Immature natural killer cell (primary cell): Measurements from ENCODE around the gene ARL5B. TPM values are rescaled to one million over a fixed set of nuclear protein-coding genes. Genes with fewer than 3 reads are reported as not detected.
A peak's percentile ranks its signal among the peaks of the same experiment; 100 is the strongest.

Experiments
- DNase-seq, 3 donors: peaks; one replicate each; pipeline ENCODE4 v3.0.0; 2022; ENCODE audit warnings: mixed read lengths in 1 of 3
- H3K27ac Mint-ChIP-seq, 6 donors: one replicate each; pipeline ENCODE4 v1.8.0; 2020; ENCODE audit warnings: mixed read lengths in 6 of 6, mild to moderate bottlenecking in 5 of 6, inconsistent platforms in 4 of 6, moderate library complexity in 3 of 6
- H3K27me3 Mint-ChIP-seq, 3 donors: one replicate each; pipeline ENCODE4 v1.8.0; 2020 to 2021; ENCODE audit warnings: low read depth in 3 of 3, mild to moderate bottlenecking in 3 of 3, mixed read lengths in 3 of 3, moderate library complexity in 3 of 3, inconsistent platforms in 1 of 3
- H3K36me3 Mint-ChIP-seq, 3 donors: one replicate each; pipeline ENCODE4 v1.8.0; 2020; ENCODE audit warnings: mixed read lengths in 3 of 3, inconsistent platforms in 2 of 3, mild to moderate bottlenecking in 2 of 3
- H3K4me1 Mint-ChIP-seq, 2 donors: one replicate each; pipeline ENCODE4 v1.8.0; 2020; ENCODE audit warnings: inconsistent platforms in 2 of 2, mild to moderate bottlenecking in 2 of 2, mixed read lengths in 2 of 2, moderate library complexity in 1 of 2
- H3K4me3 Mint-ChIP-seq, 5 donors: one replicate each; pipeline ENCODE4 v1.8.0; 2020; ENCODE audit warnings: mild to moderate bottlenecking in 5 of 5, mixed read lengths in 5 of 5, inconsistent platforms in 3 of 5, moderate library complexity in 3 of 5
- H3K9me3 Mint-ChIP-seq, 6 donors: one replicate each; pipeline ENCODE4 v1.8.0; 2020; ENCODE audit warnings: mild to moderate bottlenecking in 6 of 6, mixed read lengths in 6 of 6, inconsistent platforms in 4 of 6, moderate library complexity in 3 of 6
- polyA plus RNA-seq, 3 donors: library from polyadenylated mRNA; unstranded; fragments of 300-500 nt; fragmentation: Illumina TruSeq; gene quantifications; one replicate each; pipeline ENCODE4 v1.2.3, GENCODE V29; 2021

The ARL5B gene
- polyA plus RNA-seq, 3 donors from 2014 or later, result 0.84 to 1.7 (median 1.6) TPM

- Mint-ChIP-seq H3K27me3 (peaks cover 0 to 5% (median 0%) of the 10 kb centered on the region in 3 donors), H3K36me3 (peaks cover 4 to 11% (median 5%) of the 10 kb centered on the region in 3 donors), H3K27ac (peak overlapping the region in 1 of 6 donors; percentile 65), H3K9me3 (no peaks in the 10 kb centered on the region), H3K4me3 (no peak overlapping the region), H3K4me1 (peaks cover 34 to 48% of the 10 kb centered on the region in 2 donors)
- DNase-seq, result no peak
Observed at GRCh38 chr10:18665815-18666558, 6.8 kb downstream of the ARL5B start.

- DNase-seq, result no peak
- no peak overlapping the region for H3K27ac Mint-ChIP-seq
- no peaks in the 10 kb centered on the region for H3K27me3 Mint-ChIP-seq
- H3K4me3 Mint-ChIP-seq, result no peak overlapping the region
- peaks cover 4 to 11% (median 5%) of the 10 kb centered on the region in 3 donors for H3K36me3 Mint-ChIP-seq
- no peaks in the 10 kb centered on the region for H3K9me3 Mint-ChIP-seq
- H3K4me1 Mint-ChIP-seq, result peaks cover 25 to 40% of the 10 kb centered on the region in 2 donors
Observed at GRCh38 chr10:18666810-18667209, 7.6 kb downstream of the ARL5B start.

DNA sequence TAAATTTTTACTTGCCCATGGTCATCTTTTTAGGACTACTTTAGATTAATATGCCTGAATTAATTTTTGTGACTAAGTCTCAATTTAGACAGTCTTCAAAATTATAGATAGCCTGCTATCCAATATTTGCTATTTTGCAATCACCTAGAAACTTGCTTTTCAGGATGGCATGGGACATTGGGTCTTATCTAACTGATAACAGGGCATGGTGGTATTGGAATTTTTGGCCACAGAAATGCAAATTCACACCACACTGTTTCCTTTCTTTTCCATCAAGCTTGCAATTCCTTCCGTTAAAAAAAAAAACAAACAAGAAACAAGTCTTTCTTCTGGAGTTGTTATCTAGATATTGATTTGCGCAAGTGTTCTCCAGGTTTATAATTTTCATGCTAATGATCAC lies 8.8 kb downstream of the ARL5B start:
- Mint-ChIP-seq H3K27ac (no peak overlapping the region), H3K4me3 (no peak overlapping the region), H3K27me3 (no peaks in the 10 kb centered on the region), H3K4me1 (peaks cover 18 to 38% of the 10 kb centered on the region in 2 donors), H3K9me3 (no peaks in the 10 kb centered on the region), H3K36me3 (peaks cover 4 to 11% (median 5%) of the 10 kb centered on the region in 3 donors)
- no peak for DNase-seq

GRCh38 chr10:18675086-18675801 lies 16.0 kb downstream of the ARL5B start:
- H3K36me3 Mint-ChIP-seq, result peaks cover 20 to 35% (median 21%) of the 10 kb centered on the region in 3 donors
- no peaks in the 10 kb centered on the region for H3K9me3 Mint-ChIP-seq
- DNase-seq, result no peak
- H3K27me3 Mint-ChIP-seq, result peaks cover 0 to 1% (median 0%) of the 10 kb centered on the region in 3 donors
- peaks cover 0 to 6% of the 10 kb centered on the region in 2 donors for H3K4me1 Mint-ChIP-seq
- H3K27ac Mint-ChIP-seq, result no peak overlapping the region
- no peak overlapping the region for H3K4me3 Mint-ChIP-seq

- Mint-ChIP-seq H3K4me3 (no peak overlapping the region), H3K27me3 (peaks cover 0 to 1% (median 0%) of the 10 kb centered on the region in 3 donors), H3K27ac (peak overlapping the region in 1 of 6 donors; percentile 4), H3K36me3 (peaks cover 5 to 17% (median 8%) of the 10 kb centered on the region in 3 donors), H3K4me1 (peaks cover 1 to 12% of the 10 kb centered on the region in 2 donors), H3K9me3 (no peaks in the 10 kb centered on the region)
- DNase-seq, result no peak
Observed at GRCh38 chr10:18680754-18681153, 21.5 kb downstream of the ARL5B start.

GRCh38 chr10:18681366-18681765 lies 22.1 kb downstream of the ARL5B start:
- Mint-ChIP-seq H3K27ac (no peak overlapping the region), H3K4me1 (peaks cover 1 to 12% of the 10 kb centered on the region in 2 donors), H3K27me3 (peaks cover 0 to 1% (median 0%) of the 10 kb centered on the region in 3 donors), H3K36me3 (peaks cover 3 to 14% (median 7%) of the 10 kb centered on the region in 3 donors), H3K9me3 (no peaks in the 10 kb centered on the region), H3K4me3 (no peak overlapping the region)
- DNase-seq, result no peak

DNA sequence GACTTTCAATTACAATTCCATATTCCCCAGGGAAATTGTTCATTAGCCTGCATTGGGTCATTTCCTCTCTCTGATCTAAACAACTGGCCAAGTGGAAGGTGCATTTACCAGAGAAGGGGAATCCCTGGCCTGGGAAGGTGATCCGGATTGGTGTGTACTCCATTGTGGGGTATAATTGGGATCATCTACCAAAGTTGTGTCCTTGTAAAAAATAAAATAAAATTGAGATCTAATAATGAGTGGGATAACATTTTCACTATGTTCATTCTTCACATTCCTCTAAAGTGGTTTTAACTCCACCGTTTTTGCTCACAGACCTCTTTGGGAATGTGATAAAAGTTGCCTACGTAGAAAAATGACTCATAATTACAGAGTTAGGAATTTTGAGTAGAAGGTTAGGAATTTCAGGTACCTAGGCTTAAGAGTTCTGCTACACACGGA lies 22.8 kb downstream of the ARL5B start:
- no peaks in the 10 kb centered on the region for H3K9me3 Mint-ChIP-seq
- no peak overlapping the region for H3K27ac Mint-ChIP-seq
- H3K36me3 Mint-ChIP-seq, result peaks cover 3 to 10% (median 7%) of the 10 kb centered on the region in 3 donors
- peaks cover 1 to 12% of the 10 kb centered on the region in 2 donors for H3K4me1 Mint-ChIP-seq
- no peak overlapping the region for H3K4me3 Mint-ChIP-seq
- no peak for DNase-seq
- H3K27me3 Mint-ChIP-seq, result peaks cover 0 to 1% (median 0%) of the 10 kb centered on the region in 3 donors

DNA sequence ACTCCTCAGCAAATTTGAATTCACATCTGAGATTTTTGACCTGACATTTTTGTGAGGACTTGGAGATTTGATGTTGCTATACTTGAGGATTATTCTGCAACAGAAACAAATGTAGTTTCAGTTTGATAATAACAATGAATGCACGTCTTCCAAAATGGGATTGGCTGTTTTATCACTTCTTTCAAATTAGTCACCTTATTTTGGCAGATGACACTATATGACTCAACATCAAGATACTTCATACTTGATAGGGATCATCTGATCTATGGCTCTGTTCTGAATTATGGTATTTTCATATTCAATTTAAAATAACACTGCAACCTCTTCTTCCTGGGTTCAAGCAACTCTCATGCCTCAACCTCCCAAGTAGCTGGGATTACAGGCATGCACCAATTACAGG lies 24.2 kb downstream of the ARL5B start:
- Mint-ChIP-seq H3K4me3 (no peak overlapping the region), H3K27ac (no peak overlapping the region)

DNA sequence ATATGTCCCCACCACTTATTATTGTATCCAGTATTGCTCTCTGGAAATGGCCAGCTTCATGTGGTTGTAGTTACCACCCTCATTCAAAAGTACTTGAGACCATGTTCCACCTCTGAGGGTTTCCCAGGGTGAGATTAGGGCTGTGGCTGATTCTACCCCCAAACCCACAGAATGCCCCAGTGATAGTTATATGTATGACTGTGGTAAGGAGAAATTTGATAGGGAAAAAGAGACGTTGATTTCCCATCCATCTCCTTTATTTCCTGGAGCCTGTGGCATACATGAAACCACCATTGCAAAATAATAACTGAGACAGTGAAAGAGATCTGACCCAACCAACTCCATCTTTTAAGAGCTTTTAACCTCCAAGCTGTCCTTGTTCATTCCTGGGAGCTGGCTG lies 25.2 kb downstream of the ARL5B start:
- Mint-ChIP-seq H3K27me3 (peaks cover 0 to 4% (median 2%) of the 10 kb centered on the region in 3 donors), H3K27ac (no peak overlapping the region), H3K9me3 (no peaks in the 10 kb centered on the region), H3K4me3 (no peak overlapping the region), H3K36me3 (peaks cover 3 to 9% (median 7%) of the 10 kb centered on the region in 3 donors), H3K4me1 (peaks cover 1 to 12% of the 10 kb centered on the region in 2 donors)
- DNase-seq, result no peak

More for the DNA sequence above, 24.2 kb downstream of the ARL5B start:
- Mint-ChIP-seq H3K4me1 (peaks cover 1 to 12% of the 10 kb centered on the region in 2 donors), H3K27me3 (peaks cover 0 to 2% (median 1%) of the 10 kb centered on the region in 3 donors), H3K36me3 (peaks cover 3 to 9% (median 7%) of the 10 kb centered on the region in 3 donors), H3K9me3 (no peaks in the 10 kb centered on the region)
- no peak for DNase-seq

- Mint-ChIP-seq H3K27ac (peak overlapping the region in 1 of 6 donors; percentile 45), H3K9me3 (no peaks in the 10 kb centered on the region), H3K36me3 (peaks cover 3 to 9% (median 7%) of the 10 kb centered on the region in 3 donors)
Observed at GRCh38 chr10:18684953-18685352, 25.7 kb downstream of the ARL5B start.

GRCh38 chr10:18685555-18685954 lies 26.3 kb downstream of the ARL5B start:
- peaks cover 0 to 5% (median 4%) of the 10 kb centered on the region in 3 donors for H3K27me3 Mint-ChIP-seq
- no peak for DNase-seq
- peaks cover 1 to 12% of the 10 kb centered on the region in 2 donors for H3K4me1 Mint-ChIP-seq
- H3K9me3 Mint-ChIP-seq, result no peaks in the 10 kb centered on the region
- peak overlapping the region in 1 of 6 donors; percentile 45 for H3K27ac Mint-ChIP-seq
- peaks cover 3 to 9% (median 7%) of the 10 kb centered on the region in 3 donors for H3K36me3 Mint-ChIP-seq
- no peak overlapping the region for H3K4me3 Mint-ChIP-seq

More at GRCh38 chr10:18684953-18685352, 25.7 kb downstream of the ARL5B start:
- no peak for DNase-seq
- Mint-ChIP-seq H3K4me1 (peaks cover 1 to 12% of the 10 kb centered on the region in 2 donors), H3K27me3 (peaks cover 0 to 5% (median 4%) of the 10 kb centered on the region in 3 donors), H3K4me3 (no peak overlapping the region)

DNA sequence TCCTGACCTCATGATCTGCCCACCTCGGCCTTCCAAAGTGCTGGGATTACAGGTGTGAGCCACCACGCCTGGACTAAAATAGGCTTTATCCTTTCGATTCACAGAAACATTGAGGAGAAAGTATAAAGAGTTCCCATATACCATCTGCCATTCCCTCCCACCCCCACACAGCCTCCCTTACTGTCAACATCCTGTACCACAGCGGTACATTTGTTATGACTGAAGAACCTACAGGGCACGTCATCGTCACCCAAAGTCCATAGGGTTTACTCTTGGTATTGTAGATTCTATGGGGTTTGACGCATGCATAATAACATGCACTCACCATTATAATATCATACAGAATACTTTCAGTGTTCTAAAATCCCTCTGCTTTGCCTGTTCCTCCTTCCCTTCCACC lies 28.0 kb downstream of the ARL5B start:
- Mint-ChIP-seq H3K9me3 (no peaks in the 10 kb centered on the region), H3K4me1 (peaks cover 1 to 12% of the 10 kb centered on the region in 2 donors), H3K27ac (no peak overlapping the region), H3K36me3 (peaks cover 0 to 9% (median 4%) of the 10 kb centered on the region in 3 donors), H3K4me3 (no peak overlapping the region), H3K27me3 (peaks cover 0 to 5% (median 4%) of the 10 kb centered on the region in 3 donors)
- no peak for DNase-seq

- no peaks in the 10 kb centered on the region for H3K9me3 Mint-ChIP-seq
- peaks cover 0 to 5% (median 4%) of the 10 kb centered on the region in 3 donors for H3K27me3 Mint-ChIP-seq
- H3K4me1 Mint-ChIP-seq, result peaks cover 1 to 12% of the 10 kb centered on the region in 2 donors
- H3K27ac Mint-ChIP-seq, result no peak overlapping the region
- H3K4me3 Mint-ChIP-seq, result no peak overlapping the region
- DNase-seq, result no peak
- peaks cover 0 to 7% (median 4%) of the 10 kb centered on the region in 3 donors for H3K36me3 Mint-ChIP-seq
Observed at GRCh38 chr10:18687706-18688105, 28.5 kb downstream of the ARL5B start.

DNA sequence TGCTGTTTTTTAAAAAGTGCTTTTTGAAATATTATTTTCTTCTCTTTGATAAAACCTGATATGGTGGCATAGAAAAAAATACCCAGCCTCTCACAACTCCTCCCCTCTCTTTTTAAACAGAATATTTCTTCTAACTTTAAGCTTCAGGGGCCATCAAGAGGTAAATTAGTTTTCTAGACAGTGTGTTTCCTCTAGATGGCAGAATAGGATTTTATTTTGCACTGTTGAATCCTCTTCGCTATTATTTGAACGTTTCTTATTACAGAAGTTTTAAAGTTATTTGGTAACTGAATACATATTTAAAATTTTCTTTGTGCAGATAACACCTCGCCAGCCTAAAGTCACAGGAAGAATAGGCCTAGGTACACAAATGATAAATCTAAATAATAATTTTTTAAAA lies 30.3 kb downstream of the ARL5B start:
- Mint-ChIP-seq H3K4me1 (peaks cover 0 to 8% of the 10 kb centered on the region in 2 donors), H3K9me3 (no peaks in the 10 kb centered on the region), H3K27me3 (peaks cover 0 to 5% (median 4%) of the 10 kb centered on the region in 3 donors), H3K36me3 (no peaks in the 10 kb centered on the region), H3K27ac (no peak overlapping the region), H3K4me3 (no peak overlapping the region)
- no peak for DNase-seq
